GM23338 (cell line): ENCODE data around the gene PNPLA3. TPM values are rescaled to one million over a fixed set of nuclear protein-coding genes. Genes with fewer than 3 reads are reported as not detected.

Experiments
- ATAC-seq: fragments of 200-7000 bp; cut with Tn5 transposase; 3 replicates; pipeline ENCODE4 v1.9.1; 2020
- DNase-seq: peaks from one replicate; pipeline ENCODE4 v3.0.0-alpha.2; 2015; ENCODE audit warnings: low spot score
- H2AFZ ChIP-seq: fragments of 200-600 bp; sonication (generic); 2 replicates; pipeline ENCODE4 v1.8.0; 2016; ENCODE audit warnings: antibody characterized with exemption, mild to moderate bottlenecking, moderate library complexity
- H3F3A ChIP-seq: fragments of 200-600 bp; sonication (generic); replicated peaks from 2 replicates; pipeline ENCODE4 v1.8.0; 2017; ENCODE audit warnings: antibody characterized with exemption, mixed run types, low read depth
- H3K27ac ChIP-seq: fragments of 200-600 bp; sonication (generic); 2 replicates; pipeline ENCODE4 v1.6.1; 2016; ENCODE audit warnings: low read depth
- H3K27me3 ChIP-seq: fragments of 200-600 bp; sonication (generic); 2 replicates; pipeline ENCODE4 v1.8.0; 2016; ENCODE audit warnings: mild to moderate bottlenecking, mixed run types, moderate library complexity; ENCODE audit not compliant: insufficient read depth
- H3K36me3 ChIP-seq: fragments of 200-600 bp; sonication (generic); 2 replicates; pipeline ENCODE4 v1.8.0; 2016; ENCODE audit warnings: mild to moderate bottlenecking; ENCODE audit not compliant: insufficient read depth
- H3K4me1 ChIP-seq: fragments of 200-600 bp; sonication (generic); 2 replicates; pipeline ENCODE4 v1.8.0; 2016; ENCODE audit warnings: mild to moderate bottlenecking, moderate library complexity; ENCODE audit not compliant: insufficient read depth
- H3K4me2 ChIP-seq: fragments of 200-600 bp; sonication (generic); 2 replicates; pipeline ENCODE4 v1.7.1; 2017; ENCODE audit warnings: mixed run types
- H3K4me3 ChIP-seq: fragments of 200-600 bp; sonication (generic); 2 replicates; pipeline ENCODE4 v1.6.1; 2016; ENCODE audit warnings: mixed run types
- H3K79me2 ChIP-seq: fragments of 200-600 bp; sonication (generic); replicated peaks from 2 replicates; pipeline ENCODE4 v1.8.0; 2017; ENCODE audit warnings: mild to moderate bottlenecking; ENCODE audit not compliant: insufficient read depth
- H3K9me2 ChIP-seq: fragments of 200-600 bp; sonication (generic); 2 replicates; pipeline ENCODE4 v1.8.0; 2017; ENCODE audit not compliant: insufficient read depth
- H4K20me1 ChIP-seq: fragments of 200-600 bp; sonication (generic); replicated peaks from 2 replicates; pipeline ENCODE4 v1.8.0; 2017; ENCODE audit warnings: mild to moderate bottlenecking; ENCODE audit not compliant: insufficient read depth
- H3K27ac Mint-ChIP-seq: 2 replicates; pipeline ENCODE4 v1.8.0; 2020; ENCODE audit warnings: inconsistent platforms, mild to moderate bottlenecking, moderate library complexity, mixed read lengths
- H3K27me3 Mint-ChIP-seq: 3 replicates; pipeline ENCODE4 v1.8.0; 2022; ENCODE audit warnings: low read depth, mild to moderate bottlenecking, moderate library complexity, mixed read lengths, inconsistent platforms; ENCODE audit not compliant: insufficient read depth, poor library complexity
- H3K36me3 Mint-ChIP-seq: 3 replicates; pipeline ENCODE4 v1.8.0; 2021; ENCODE audit warnings: low read depth, mild to moderate bottlenecking, inconsistent platforms, moderate library complexity, mixed read lengths
- H3K4me1 Mint-ChIP-seq: 3 replicates; pipeline ENCODE4 v1.8.0; 2020; ENCODE audit warnings: mild to moderate bottlenecking, inconsistent platforms, mixed read lengths
- H3K4me3 Mint-ChIP-seq: 3 replicates; pipeline ENCODE4 v1.8.0; 2021; ENCODE audit warnings: moderate library complexity, mild to moderate bottlenecking, inconsistent platforms, mixed read lengths
- H3K9me3 Mint-ChIP-seq: 3 replicates; pipeline ENCODE4 v1.8.0; 2020; ENCODE audit warnings: moderate library complexity, mild to moderate bottlenecking, inconsistent platforms, mixed read lengths
- JUNB ChIP-seq: IDR thresholded peaks from one replicate; pipeline ENCODE4 v1.6.1; 2016; ENCODE audit warnings: antibody characterized with exemption; ENCODE audit not compliant: unreplicated experiment
- POLR2AphosphoS5 ChIP-seq: IDR thresholded peaks from 2 replicates; pipeline ENCODE4 v1.6.1; 2016; ENCODE audit warnings: antibody characterized with exemption, low read depth
- STAT1 ChIP-seq: IDR thresholded peaks from one replicate; pipeline ENCODE4 v1.6.1; 2016; ENCODE audit warnings: antibody characterized with exemption; ENCODE audit not compliant: unreplicated experiment
- ZNF114 ChIP-seq: fragments of 250-450 bp; sonication (Bioruptor Pico); IDR thresholded peaks from 2 replicates; pipeline ENCODE4 v1.5.0; 2020; ENCODE audit warnings: mild to moderate bottlenecking, moderate library complexity
- polyA plus RNA-seq: library from polyadenylated mRNA; unstranded; fragments of >200 nt; fragmentation: Nextera tagmentation; extraction: Ambion mirVana; gene quantifications from 2 replicates; pipeline ENCODE4 v1.2.1, GENCODE V29; 2016
- total RNA-seq: library from RNA; depleted of rRNA; stranded (reverse); fragments of >200 nt; shearing (Covaris generic); gene quantifications from 2 replicates; pipeline ENCODE4 v1.2.3, GENCODE V29; 2014
- TF ChIP-seq, protein P1 (sequence below), 2 experiments: fragments of 200-600 bp in 1 of 2; sonication (generic) in 1 of 2; conservative IDR thresholded peaks; 2 replicates each; pipeline versions ENCODE4 v1.5.1 to v1.6.1; 2016 to 2017; ENCODE audit warnings: antibody characterized with exemption in 2 of 2, low read depth in 2 of 2, mild to moderate bottlenecking in 2 of 2, moderate library complexity in 1 of 2
- TF ChIP-seq, protein P2 (sequence below): fragments of 250-450 bp; sonication (Bioruptor Pico); IDR thresholded peaks from 2 replicates; pipeline ENCODE4 v1.5.0; 2020; ENCODE audit warnings: mild to moderate bottlenecking, moderate library complexity

Gene PNPLA3
- total and polyA plus RNA-seq, 2 experiments from 2014 or later: 17.7 to 23.4 TPM

DNA sequence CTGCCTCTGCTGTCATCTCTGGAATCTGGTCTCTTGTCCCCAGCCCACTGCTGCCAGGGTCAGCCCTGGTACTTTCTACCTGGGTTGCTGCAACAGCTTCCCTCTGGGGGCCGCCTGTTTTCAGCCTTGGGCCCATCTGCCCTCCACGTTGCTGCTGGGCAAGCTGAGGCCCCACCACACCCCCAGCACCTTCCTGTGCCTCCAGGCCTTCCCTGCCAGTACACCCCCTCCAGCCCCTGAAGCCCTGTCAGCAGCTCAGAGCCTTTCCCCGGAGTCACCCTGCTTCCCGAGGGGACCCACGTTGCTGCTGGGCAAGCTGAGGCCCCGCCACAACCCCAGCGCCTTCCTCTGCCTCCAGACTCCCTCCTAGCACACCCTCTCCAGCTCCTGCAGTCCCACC, 28.4 kb downstream of the PNPLA3 start:
- no peaks in the 10 kb centered on the region for H3K27me3 ChIP-seq
- ATAC-seq (no peak), DNase-seq (peak; percentile 22)
- 0 out of 2 replicates have a peak, but pooled peaks cover 2% of the 10 kb centered on the region for H3K36me3 ChIP-seq
- H4K20me1 ChIP-seq: peaks cover 2% of the 10 kb centered on the region; the same call in 1 of the 2 replicates
- peaks cover 22% of the 10 kb centered on the region for H3K4me1 ChIP-seq
- no peak overlapping the region for H2AFZ ChIP-seq
- no peak overlapping the region for H3K4me2 ChIP-seq
- Mint-ChIP-seq H3K36me3 (peaks cover 7% of the 10 kb centered on the region; the same call in 1 of the 3 replicates), H3K4me3 (no peak overlapping the region), H3K4me1 (peaks cover 20% of the 10 kb centered on the region), H3K9me3 (no peaks in the 10 kb centered on the region), H3K27ac (no peak overlapping the region; the same call in 1 of the 2 replicates), H3K27me3 (peaks cover 7% of the 10 kb centered on the region)
- H3K27ac ChIP-seq: no peak overlapping the region
- H3F3A ChIP-seq: peaks cover 9% of the 10 kb centered on the region
- peaks cover 17% of the 10 kb centered on the region for H3K79me2 ChIP-seq
- no peaks in the 10 kb centered on the region for H3K9me2 ChIP-seq
- no peak overlapping the region for H3K4me3 ChIP-seq
- TF ChIP-seq ZNF114 (CRISPR knock-in tag): no peak
- peak; percentile 31; the same call in 1 of the 2 replicates for TF ChIP-seq POLR2AphosphoS5

DNA sequence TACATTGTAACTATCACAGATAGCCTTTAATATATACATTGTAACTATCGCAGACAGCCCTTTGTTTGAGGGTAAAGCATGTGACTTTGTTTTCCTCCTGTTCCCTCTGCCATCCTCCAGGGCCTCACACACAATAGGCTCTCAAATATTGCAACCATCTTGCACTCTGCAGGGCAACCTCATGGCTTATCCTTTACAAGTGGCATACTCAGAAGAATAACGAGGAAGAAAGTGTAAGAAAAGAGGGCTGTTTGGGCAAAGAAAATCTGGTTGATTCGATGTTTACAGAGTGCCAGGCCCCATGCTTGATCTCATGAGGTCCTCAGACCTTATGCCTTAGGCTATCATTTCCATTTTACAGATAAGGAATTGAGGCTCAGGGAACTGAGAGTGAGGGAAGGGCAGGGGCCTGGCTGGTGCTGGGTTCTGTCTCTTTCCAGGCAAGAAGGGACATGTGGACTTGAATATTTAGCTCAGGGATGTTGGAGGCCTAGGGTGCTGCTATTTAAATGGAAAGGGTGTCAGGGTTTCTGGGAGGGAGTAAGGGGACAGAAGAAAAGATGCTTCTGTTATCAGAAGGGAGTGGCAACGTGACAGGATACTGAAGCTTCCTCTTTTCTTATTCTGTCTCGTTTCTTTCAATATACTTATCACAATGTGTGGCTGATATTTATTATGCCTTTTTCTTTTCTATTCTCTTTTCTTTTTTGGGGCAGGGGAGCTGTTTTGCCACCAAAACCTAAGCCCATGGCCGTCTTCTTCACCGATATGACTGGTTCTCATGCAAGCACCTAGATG, 30.6 kb downstream of the PNPLA3 start:
- H3K4me3 ChIP-seq: peak overlapping the region; percentile 97
- peak overlapping the region; percentile 92; the same call in 1 of the 2 replicates for H3K27ac Mint-ChIP-seq
- H2AFZ ChIP-seq: peak overlapping the region; percentile 92; the same call in 1 of the 2 replicates
- no peaks in the 10 kb centered on the region; the same call in 2 of the 3 replicates for H3K36me3 Mint-ChIP-seq
- H3K4me3 Mint-ChIP-seq: peak overlapping the region; percentile 98
- H3K4me1 Mint-ChIP-seq: peaks cover 27% of the 10 kb centered on the region
- no peak overlapping the region for H3K27ac ChIP-seq
- H3K36me3 ChIP-seq: 0 out of 2 replicates have a peak, but pooled peaks cover 2% of the 10 kb centered on the region
- no peaks in the 10 kb centered on the region for H3K9me2 ChIP-seq
- H3K27me3 Mint-ChIP-seq: peaks cover 7% of the 10 kb centered on the region
- peaks cover 9% of the 10 kb centered on the region for H3F3A ChIP-seq
- no peaks in the 10 kb centered on the region for H3K9me3 Mint-ChIP-seq
- TF ChIP-seq, protein P1, sequence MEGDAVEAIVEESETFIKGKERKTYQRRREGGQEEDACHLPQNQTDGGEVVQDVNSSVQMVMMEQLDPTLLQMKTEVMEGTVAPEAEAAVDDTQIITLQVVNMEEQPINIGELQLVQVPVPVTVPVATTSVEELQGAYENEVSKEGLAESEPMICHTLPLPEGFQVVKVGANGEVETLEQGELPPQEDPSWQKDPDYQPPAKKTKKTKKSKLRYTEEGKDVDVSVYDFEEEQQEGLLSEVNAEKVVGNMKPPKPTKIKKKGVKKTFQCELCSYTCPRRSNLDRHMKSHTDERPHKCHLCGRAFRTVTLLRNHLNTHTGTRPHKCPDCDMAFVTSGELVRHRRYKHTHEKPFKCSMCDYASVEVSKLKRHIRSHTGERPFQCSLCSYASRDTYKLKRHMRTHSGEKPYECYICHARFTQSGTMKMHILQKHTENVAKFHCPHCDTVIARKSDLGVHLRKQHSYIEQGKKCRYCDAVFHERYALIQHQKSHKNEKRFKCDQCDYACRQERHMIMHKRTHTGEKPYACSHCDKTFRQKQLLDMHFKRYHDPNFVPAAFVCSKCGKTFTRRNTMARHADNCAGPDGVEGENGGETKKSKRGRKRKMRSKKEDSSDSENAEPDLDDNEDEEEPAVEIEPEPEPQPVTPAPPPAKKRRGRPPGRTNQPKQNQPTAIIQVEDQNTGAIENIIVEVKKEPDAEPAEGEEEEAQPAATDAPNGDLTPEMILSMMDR (conservative IDR thresholded peaks at IDR 0.05; ENCODE audit: low read depth in 2 of 2): no peak
- no peak for TF ChIP-seq STAT1
- H4K20me1 ChIP-seq: peaks cover 12% of the 10 kb centered on the region
- peaks cover 39% of the 10 kb centered on the region for H3K79me2 ChIP-seq
- H3K4me2 ChIP-seq: peak overlapping the region; percentile 97
- no peak for ATAC-seq
- H3K4me1 ChIP-seq: peaks cover 25% of the 10 kb centered on the region
- H3K27me3 ChIP-seq: no peaks in the 10 kb centered on the region
- DNase-seq: no peak

DNA sequence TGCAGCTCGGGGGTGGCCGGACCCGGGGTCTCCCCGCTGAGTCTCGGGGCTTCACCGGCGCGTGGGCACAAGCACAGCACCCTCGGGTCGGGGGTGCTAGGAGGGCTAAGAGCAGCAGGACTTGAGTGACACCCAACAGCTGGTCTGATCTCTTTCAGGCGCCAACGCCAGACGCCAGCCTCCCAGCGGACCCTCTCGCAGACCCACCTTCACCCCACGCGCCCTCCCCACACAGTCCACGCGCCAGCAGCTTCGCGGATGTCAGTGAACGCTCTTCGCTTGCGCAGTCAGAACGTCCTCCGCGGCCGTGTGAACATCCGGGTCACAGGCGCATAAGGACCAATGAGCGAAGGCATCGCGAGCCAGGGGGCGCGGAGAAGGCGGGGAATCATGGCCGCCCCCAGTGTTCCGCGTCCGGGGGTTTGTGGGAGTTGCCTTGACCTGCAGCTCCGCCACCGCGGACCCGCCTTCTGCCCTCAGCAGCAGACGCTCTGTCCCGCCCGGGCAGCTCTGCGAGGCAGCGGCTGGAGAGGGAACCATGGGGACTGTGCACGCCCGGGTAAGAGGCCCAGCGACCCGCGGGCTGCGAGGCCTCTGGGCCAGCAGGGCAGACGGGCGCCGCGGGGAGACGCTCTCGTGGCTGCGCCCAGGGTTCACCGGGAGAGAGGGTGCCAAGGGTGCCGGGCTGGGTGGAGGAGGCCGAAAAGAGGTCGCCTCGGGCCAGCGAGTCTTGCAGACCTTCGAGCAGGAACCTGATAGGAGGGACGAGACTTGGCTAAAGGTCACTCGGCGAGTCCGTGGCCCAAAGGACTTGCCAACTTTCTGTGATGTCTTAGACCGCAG, 31.7 kb downstream of the PNPLA3 start, which contains the start of gene SAMM50:
Gene SAMM50 (plus strand): TSS at position 403 of the 843 bp plus-strand sequence. CDS start 136 bp downstream, at position 539.
- Histone ChIP-seq H3F3A (peaks cover 9% of the 10 kb centered on the region), H3K4me3 (peak within 1 kb of the TSS; percentile 97), H4K20me1 (peaks cover 21% of the 10 kb centered on the region), H3K9me2 (no peaks in the 10 kb centered on the region), H3K4me2 (peak within 1 kb of the TSS; percentile 97), H3K4me1 (peaks cover 25% of the 10 kb centered on the region), H3K27me3 (no peaks in the 10 kb centered on the region), H3K27ac (peak within 1 kb of the TSS; percentile 64; the same call in 1 of the 2 replicates), H3K36me3 (no peaks in the 10 kb centered on the region), H2AFZ (peak within 1 kb of the TSS; percentile 92), H3K79me2 (peaks cover 50% of the 10 kb centered on the region)
- Mint-ChIP-seq H3K4me3 (peak within 1 kb of the TSS; percentile 98), H3K9me3 (no peaks in the 10 kb centered on the region), H3K36me3 (no peaks in the 10 kb centered on the region; the same call in 2 of the 3 replicates), H3K27ac (peak within 1 kb of the TSS; percentile 92), H3K27me3 (peaks cover 7% of the 10 kb centered on the region), H3K4me1 (peaks cover 27% of the 10 kb centered on the region)
- peak; percentile 96 for DNase-seq
- peak; percentile 91 for ATAC-seq
- TF ChIP-seq, protein P2, sequence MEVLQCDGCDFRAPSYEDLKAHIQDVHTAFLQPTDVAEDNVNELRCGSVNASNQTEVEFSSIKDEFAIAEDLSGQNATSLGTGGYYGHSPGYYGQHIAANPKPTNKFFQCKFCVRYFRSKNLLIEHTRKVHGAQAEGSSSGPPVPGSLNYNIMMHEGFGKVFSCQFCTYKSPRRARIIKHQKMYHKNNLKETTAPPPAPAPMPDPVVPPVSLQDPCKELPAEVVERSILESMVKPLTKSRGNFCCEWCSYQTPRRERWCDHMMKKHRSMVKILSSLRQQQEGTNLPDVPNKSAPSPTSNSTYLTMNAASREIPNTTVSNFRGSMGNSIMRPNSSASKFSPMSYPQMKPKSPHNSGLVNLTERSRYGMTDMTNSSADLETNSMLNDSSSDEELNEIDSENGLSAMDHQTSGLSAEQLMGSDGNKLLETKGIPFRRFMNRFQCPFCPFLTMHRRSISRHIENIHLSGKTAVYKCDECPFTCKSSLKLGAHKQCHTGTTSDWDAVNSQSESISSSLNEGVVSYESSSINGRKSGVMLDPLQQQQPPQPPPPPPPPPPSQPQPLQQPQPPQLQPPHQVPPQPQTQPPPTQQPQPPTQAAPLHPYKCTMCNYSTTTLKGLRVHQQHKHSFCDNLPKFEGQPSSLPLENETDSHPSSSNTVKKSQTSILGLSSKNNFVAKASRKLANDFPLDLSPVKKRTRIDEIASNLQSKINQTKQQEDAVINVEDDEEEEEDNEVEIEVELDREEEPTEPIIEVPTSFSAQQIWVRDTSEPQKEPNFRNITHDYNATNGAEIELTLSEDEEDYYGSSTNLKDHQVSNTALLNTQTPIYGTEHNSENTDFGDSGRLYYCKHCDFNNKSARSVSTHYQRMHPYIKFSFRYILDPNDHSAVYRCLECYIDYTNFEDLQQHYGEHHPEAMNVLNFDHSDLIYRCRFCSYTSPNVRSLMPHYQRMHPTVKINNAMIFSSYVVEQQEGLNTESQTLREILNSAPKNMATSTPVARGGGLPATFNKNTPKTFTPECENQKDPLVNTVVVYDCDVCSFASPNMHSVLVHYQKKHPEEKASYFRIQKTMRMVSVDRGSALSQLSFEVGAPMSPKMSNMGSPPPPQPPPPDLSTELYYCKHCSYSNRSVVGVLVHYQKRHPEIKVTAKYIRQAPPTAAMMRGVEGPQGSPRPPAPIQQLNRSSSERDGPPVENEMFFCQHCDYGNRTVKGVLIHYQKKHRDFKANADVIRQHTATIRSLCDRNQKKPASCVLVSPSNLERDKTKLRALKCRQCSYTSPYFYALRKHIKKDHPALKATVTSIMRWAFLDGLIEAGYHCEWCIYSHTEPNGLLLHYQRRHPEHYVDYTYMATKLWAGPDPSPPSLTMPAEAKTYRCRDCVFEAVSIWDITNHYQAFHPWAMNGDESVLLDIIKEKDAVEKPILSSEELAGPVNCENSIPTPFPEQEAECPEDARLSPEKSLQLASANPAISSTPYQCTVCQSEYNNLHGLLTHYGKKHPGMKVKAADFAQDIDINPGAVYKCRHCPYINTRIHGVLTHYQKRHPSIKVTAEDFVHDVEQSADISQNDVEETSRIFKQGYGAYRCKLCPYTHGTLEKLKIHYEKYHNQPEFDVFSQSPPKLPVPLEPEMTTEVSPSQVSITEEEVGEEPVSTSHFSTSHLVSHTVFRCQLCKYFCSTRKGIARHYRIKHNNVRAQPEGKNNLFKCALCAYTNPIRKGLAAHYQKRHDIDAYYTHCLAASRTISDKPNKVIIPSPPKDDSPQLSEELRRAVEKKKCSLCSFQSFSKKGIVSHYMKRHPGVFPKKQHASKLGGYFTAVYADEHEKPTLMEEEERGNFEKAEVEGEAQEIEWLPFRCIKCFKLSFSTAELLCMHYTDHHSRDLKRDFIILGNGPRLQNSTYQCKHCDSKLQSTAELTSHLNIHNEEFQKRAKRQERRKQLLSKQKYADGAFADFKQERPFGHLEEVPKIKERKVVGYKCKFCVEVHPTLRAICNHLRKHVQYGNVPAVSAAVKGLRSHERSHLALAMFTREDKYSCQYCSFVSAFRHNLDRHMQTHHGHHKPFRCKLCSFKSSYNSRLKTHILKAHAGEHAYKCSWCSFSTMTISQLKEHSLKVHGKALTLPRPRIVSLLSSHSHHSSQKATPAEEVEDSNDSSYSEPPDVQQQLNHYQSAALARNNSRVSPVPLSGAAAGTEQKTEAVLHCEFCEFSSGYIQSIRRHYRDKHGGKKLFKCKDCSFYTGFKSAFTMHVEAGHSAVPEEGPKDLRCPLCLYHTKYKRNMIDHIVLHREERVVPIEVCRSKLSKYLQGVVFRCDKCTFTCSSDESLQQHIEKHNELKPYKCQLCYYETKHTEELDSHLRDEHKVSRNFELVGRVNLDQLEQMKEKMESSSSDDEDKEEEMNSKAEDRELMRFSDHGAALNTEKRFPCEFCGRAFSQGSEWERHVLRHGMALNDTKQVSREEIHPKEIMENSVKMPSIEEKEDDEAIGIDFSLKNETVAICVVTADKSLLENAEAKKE (CRISPR knock-in tag): no peak
- TF ChIP-seq JUNB: no peak
